Osteocyte (in vitro differentiated cells): ENCODE measurements around the gene HSF2. TPM values are rescaled to one million over a fixed set of nuclear protein-coding genes. Genes with fewer than 3 reads are reported as not detected.
A peak's percentile ranks its signal among the peaks of the same experiment; 100 is the strongest.
"Not testable (repeated sequence)": the region's sequence is repeated elsewhere in the genome, so short reads cannot be mapped to it uniquely, and the experiment has no call there.

Experiments used
- DNase-seq: peaks from one replicate; pipeline ENCODE4 v3.0.0; 2021; ENCODE audit warnings: mixed read lengths; ENCODE audit not compliant: unreplicated experiment; ENCODE audit errors: extremely low spot score
- H3K27ac Mint-ChIP-seq: one replicate; pipeline ENCODE4 v1.8.0; 2021; ENCODE audit warnings: mild to moderate bottlenecking, mixed read lengths; ENCODE audit not compliant: unreplicated experiment
- H3K27me3 Mint-ChIP-seq: one replicate; pipeline ENCODE4 v1.8.0; 2021; ENCODE audit warnings: mixed read lengths; ENCODE audit not compliant: unreplicated experiment
- H3K36me3 Mint-ChIP-seq: one replicate; pipeline ENCODE4 v1.8.0; 2021; ENCODE audit warnings: mixed read lengths; ENCODE audit not compliant: unreplicated experiment
- H3K4me1 Mint-ChIP-seq: one replicate; pipeline ENCODE4 v1.8.0; 2021; ENCODE audit warnings: mixed read lengths; ENCODE audit not compliant: unreplicated experiment
- H3K4me3 Mint-ChIP-seq: one replicate; pipeline ENCODE4 v1.8.0; 2021; ENCODE audit warnings: mild to moderate bottlenecking, moderate library complexity, mixed read lengths; ENCODE audit not compliant: unreplicated experiment
- H3K9me3 Mint-ChIP-seq: one replicate; pipeline ENCODE4 v1.8.0; 2021; ENCODE audit warnings: mixed read lengths; ENCODE audit not compliant: unreplicated experiment
- total RNA-seq: library from RNA; stranded (reverse); gene quantifications from 2 replicates; pipeline ENCODE4 v1.2.1, GENCODE V29; 2021
- TF ChIP-seq, protein P1 (sequence below): fragments of 200-600 bp; sonication (generic); IDR thresholded peaks from 2 replicates; pipeline ENCODE4 v1.5.0; 2021; ENCODE audit warnings: antibody characterized with exemption, mild to moderate bottlenecking, moderate library complexity

HSF2 gene
- total RNA-seq, 1 donor from 2014 or later = 15.5 TPM

DNA sequence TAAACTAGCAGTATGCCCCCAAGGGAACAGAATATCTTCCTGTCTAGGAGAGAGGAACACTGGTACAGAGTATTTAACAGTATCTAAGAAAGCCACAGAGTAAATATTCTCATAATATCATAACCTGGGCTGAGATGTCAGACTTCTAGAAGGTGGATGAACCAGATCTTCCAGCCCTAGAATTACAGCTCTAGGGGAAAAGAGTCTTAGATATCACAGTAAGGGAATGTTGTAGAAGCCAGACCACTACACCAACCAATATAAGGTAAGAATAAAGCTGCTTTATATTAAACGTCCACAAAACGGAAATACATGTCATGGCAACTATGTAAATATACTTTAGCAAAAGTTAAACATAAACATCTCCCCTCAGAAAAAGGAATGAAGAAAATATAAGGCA is 59.8 kb downstream of the HSF2 start:
- no peaks in the 10 kb centered on the region for H3K27me3 Mint-ChIP-seq
- peak overlapping the region; percentile 57 for H3K27ac Mint-ChIP-seq
- peaks cover 42% of the 10 kb centered on the region for H3K4me1 Mint-ChIP-seq
- TF ChIP-seq, protein P1, sequence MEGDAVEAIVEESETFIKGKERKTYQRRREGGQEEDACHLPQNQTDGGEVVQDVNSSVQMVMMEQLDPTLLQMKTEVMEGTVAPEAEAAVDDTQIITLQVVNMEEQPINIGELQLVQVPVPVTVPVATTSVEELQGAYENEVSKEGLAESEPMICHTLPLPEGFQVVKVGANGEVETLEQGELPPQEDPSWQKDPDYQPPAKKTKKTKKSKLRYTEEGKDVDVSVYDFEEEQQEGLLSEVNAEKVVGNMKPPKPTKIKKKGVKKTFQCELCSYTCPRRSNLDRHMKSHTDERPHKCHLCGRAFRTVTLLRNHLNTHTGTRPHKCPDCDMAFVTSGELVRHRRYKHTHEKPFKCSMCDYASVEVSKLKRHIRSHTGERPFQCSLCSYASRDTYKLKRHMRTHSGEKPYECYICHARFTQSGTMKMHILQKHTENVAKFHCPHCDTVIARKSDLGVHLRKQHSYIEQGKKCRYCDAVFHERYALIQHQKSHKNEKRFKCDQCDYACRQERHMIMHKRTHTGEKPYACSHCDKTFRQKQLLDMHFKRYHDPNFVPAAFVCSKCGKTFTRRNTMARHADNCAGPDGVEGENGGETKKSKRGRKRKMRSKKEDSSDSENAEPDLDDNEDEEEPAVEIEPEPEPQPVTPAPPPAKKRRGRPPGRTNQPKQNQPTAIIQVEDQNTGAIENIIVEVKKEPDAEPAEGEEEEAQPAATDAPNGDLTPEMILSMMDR = no peak
- H3K4me3 Mint-ChIP-seq = no peak overlapping the region
- peaks cover 29% of the 10 kb centered on the region for H3K36me3 Mint-ChIP-seq
- no peaks in the 10 kb centered on the region for H3K9me3 Mint-ChIP-seq
- no peak for DNase-seq

DNA sequence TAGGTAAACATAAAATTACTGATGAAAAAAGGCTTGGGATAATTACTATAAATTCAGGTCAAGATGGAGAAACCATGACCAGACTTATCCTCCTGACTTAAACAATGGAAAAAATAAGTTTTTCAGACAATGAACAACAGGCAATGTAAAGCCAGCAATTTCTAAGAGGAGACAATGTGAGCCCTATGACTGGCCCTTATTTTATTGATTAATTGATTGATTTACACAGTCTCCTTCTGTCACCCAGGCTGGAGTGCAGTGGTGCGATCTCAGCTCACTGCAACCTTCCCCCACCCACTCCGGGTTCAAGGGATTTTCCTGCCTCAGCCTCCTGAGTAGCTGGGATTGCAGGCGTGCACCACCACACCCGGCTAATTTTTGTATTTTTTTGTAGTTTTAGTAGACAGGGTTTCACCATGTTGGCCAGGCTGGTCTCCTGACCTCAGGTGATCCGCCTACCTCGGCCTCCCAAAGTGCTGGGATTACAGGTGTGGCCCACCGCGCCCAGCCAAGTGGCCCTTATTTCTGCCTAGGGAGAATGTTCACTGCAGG is 60.5 kb downstream of the HSF2 start:
- DNase-seq, H3K27me3 Mint-ChIP-seq, H3K4me3 Mint-ChIP-seq, H3K9me3 Mint-ChIP-seq: not testable (repeated sequence)
- Mint-ChIP-seq H3K36me3 (peaks cover 27% of the 10 kb centered on the region), H3K27ac (peak overlapping the region; percentile 57), H3K4me1 (peaks cover 42% of the 10 kb centered on the region)

DNA sequence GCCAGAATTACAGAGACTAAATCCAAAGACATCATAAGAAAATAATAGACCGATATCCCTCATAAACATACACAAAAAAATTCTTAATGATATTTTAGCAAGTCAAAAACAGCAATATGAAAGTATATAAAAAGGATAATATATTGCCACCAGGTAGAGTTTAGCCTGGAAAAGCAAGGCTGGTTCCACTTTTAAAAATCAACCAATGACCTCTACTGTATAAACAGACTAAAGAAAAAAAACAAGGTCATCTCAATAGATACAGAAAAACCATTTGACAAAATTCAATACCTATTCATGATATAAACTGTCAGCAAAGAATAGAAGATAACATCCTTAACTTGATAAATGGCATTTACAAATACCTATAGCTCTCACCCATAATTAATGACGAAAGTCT is 62.4 kb downstream of the HSF2 start:
- H3K4me1 Mint-ChIP-seq = peaks cover 44% of the 10 kb centered on the region
- no peak for DNase-seq
- peaks cover 20% of the 10 kb centered on the region for H3K36me3 Mint-ChIP-seq
- H3K27me3 Mint-ChIP-seq = no peaks in the 10 kb centered on the region
- H3K4me3 Mint-ChIP-seq = no peak overlapping the region
- no peak overlapping the region for H3K27ac Mint-ChIP-seq
- no peaks in the 10 kb centered on the region for H3K9me3 Mint-ChIP-seq
- TF ChIP-seq, protein P1 = no peak

DNA sequence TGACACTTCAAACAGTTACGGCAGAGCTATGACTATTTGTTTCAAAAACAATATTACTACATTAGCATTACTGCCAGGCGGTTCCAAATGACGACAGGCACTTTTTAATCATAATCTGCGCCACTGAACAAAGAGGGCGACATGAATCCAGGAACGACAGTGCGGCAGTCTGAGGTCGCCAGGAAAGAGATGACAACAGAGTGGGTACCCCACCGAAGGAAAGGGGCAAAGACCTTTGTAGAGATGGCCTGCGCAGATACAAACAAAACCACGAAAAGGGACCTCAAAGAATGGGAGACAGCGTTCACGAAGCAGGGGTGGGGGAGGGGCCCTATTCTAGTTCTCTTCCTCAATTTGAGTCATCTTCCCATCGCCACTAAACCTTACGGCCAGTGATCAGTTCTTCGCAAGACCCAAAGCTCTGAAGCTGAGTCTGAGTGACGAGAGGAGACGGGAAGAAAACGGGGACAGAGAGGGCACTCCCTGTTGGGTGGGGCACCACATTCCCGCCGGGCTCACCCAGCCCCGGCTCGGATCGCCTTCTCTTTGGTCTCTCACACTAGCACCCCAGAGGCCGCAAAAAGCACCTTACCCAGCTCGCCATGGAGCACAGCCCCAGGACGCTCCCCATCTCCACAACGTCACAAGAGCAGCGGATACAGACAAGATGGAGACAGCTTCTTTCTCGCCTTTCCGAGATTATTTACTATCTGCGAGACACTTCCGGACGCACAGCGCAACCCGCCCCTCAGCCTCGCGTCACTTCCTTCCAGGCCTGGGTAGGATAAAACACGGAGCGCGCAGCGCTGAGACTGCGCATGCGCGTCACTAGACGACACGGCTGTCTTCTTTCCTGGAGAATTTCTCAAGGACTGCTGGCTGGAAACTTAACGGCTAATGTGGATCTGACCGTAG is 71.9 kb downstream of the HSF2 start, which contains the start of gene SERINC1:
SERINC1 (minus strand) TSS at position 701 of the 915 bp plus-strand sequence; CDS start at position 631, 70 bp downstream.
- Mint-ChIP-seq H3K4me3 (peak within 1 kb of the TSS; percentile 97), H3K27me3 (no peaks in the 10 kb centered on the region)
- TF ChIP-seq, protein P1 = no peak

GRCh38 chr6:122472022-122472340 is 72.5 kb downstream of the HSF2 start:
- H3K27ac Mint-ChIP-seq = peak overlapping the region; percentile 99
- peak overlapping the region; percentile 97 for H3K4me3 Mint-ChIP-seq
- peaks cover 31% of the 10 kb centered on the region for H3K4me1 Mint-ChIP-seq
- H3K36me3 Mint-ChIP-seq = peaks cover 3% of the 10 kb centered on the region
- TF ChIP-seq, protein P1 = no peak
- H3K27me3 Mint-ChIP-seq = no peaks in the 10 kb centered on the region
- DNase-seq = no peak
- no peaks in the 10 kb centered on the region for H3K9me3 Mint-ChIP-seq

More for the DNA sequence above, 71.9 kb downstream of the HSF2 start, which contains the start of gene SERINC1:
- peak within 1 kb of the TSS; percentile 99 for H3K27ac Mint-ChIP-seq
- H3K9me3 Mint-ChIP-seq = no peaks in the 10 kb centered on the region
- H3K4me1 Mint-ChIP-seq = peaks cover 33% of the 10 kb centered on the region
- peaks cover 3% of the 10 kb centered on the region for H3K36me3 Mint-ChIP-seq
- peak; percentile 97 for DNase-seq
